Gastrocnemius medialis (tissue), 4 donors: ENCODE measurements around the gene MYO1D.

ENCODE experiments used
- POLR2A ChIP-seq, 2 donors: fragments of 450-650 bp; IDR thresholded peaks; one replicate each; pipeline ENCODE4 v1.6.1; 2017; ENCODE audit warnings: antibody characterized with exemption in 2 of 2, mild to moderate bottlenecking in 2 of 2, moderate library complexity in 2 of 2
- TF ChIP-seq, protein P1 (sequence below), 5 experiments: fragments of 450-650 bp in 3 of 5; fragments of 200-600 bp in 2 of 5; sonication (generic) in 2 of 5; IDR thresholded peaks in 4 of 5; conservative IDR thresholded peaks in 1 of 5; 1 replicate in 4 of 5; 2 replicates in 1 of 5; pipeline ENCODE4 v1.5.1; 2016 to 2019; ENCODE audit warnings: antibody characterized with exemption in 5 of 5, mild to moderate bottlenecking in 3 of 5, moderate library complexity in 3 of 5

- TF ChIP-seq, protein P1, sequence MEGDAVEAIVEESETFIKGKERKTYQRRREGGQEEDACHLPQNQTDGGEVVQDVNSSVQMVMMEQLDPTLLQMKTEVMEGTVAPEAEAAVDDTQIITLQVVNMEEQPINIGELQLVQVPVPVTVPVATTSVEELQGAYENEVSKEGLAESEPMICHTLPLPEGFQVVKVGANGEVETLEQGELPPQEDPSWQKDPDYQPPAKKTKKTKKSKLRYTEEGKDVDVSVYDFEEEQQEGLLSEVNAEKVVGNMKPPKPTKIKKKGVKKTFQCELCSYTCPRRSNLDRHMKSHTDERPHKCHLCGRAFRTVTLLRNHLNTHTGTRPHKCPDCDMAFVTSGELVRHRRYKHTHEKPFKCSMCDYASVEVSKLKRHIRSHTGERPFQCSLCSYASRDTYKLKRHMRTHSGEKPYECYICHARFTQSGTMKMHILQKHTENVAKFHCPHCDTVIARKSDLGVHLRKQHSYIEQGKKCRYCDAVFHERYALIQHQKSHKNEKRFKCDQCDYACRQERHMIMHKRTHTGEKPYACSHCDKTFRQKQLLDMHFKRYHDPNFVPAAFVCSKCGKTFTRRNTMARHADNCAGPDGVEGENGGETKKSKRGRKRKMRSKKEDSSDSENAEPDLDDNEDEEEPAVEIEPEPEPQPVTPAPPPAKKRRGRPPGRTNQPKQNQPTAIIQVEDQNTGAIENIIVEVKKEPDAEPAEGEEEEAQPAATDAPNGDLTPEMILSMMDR (IDR thresholded peaks at IDR 0.05 in 4 of 5, conservative IDR thresholded peaks at IDR 0.05 in 1 of 5), result no peak
- no peak for TF ChIP-seq POLR2A (IDR thresholded peaks at IDR 0.05)
Observed at GRCh38 chr17:32833076-32833475, 43.8 kb downstream of the MYO1D start.
